HCT116 (cell line): ENCODE results near the gene PCDHGB4. TPM values are rescaled to one million over a fixed set of nuclear protein-coding genes. Genes with fewer than 3 reads are reported as not detected.

Source experiments
- ATAC-seq: fragments of 200-7000 bp; cut with Tn5 transposase; 2 replicates; pipeline ENCODE4 v1.9.1; 2020; ENCODE audit warnings: mild to moderate bottlenecking, moderate library complexity
- BruUV-seq: library from RNA; stranded (reverse); fragments of 400-500 nt; replicated peaks from 2 replicates; lab custom pipeline; 2021; lab: Mats Ljungman, UMichigan
- CTCF ChIA-PET: fragments of 300-600 bp; sonication (Branson Sonifier 250); formaldehyde crosslinking; loops from one replicate; lab custom pipeline; 2021; ENCODE audit warnings: antibody characterized with exemption; lab: Charles Lee
- POLR2A ChIA-PET: fragments of 300-600, 350-600 bp; sonication (Branson Sonifier 250); formaldehyde crosslinking; loops from one replicate; lab custom pipeline; 2021; ENCODE audit warnings: antibody characterized with exemption; lab: Charles Lee
- RAD21 ChIA-PET, 2 experiments: fragments of 300-600 bp; sonication (Branson Sonifier 250); formaldehyde crosslinking; loops; one replicate each; lab custom pipeline; 2023; ENCODE audit warnings: low total read pairs in 2 of 2; ENCODE audit not compliant: uncharacterized antibody in 2 of 2, unreplicated experiment in 2 of 2, low non-redundant PET in 1 of 2; lab: Charles Lee
- DNase-seq: peaks from one replicate; pipeline ENCODE4 v3.0.0-alpha.2; 2010; ENCODE audit warnings: low read depth, low spot score
- H2AFZ ChIP-seq: fragments of 200-600 bp; shearing (Covaris generic), sonication (generic); 2 replicates; pipeline ENCODE4 v1.6.1; 2017; ENCODE audit warnings: low read depth, mixed run types, mixed read lengths, antibody characterized with exemption, low read length; ENCODE audit not compliant: poor library complexity, severe bottlenecking
- H3K27ac ChIP-seq: 2 replicates; pipeline ENCODE4 v1.5.1; 2012; ENCODE audit warnings: low read depth, low read length
- H3K27me3 ChIP-seq: fragments of 200-600 bp; sonication (generic); 2 replicates; pipeline ENCODE4 v1.6.1; 2016; ENCODE audit warnings: mixed run types, low read length, mixed read lengths; ENCODE audit not compliant: insufficient read depth
- H3K36me3 ChIP-seq, 2 experiments: fragments of 200-500 bp in 1 of 2; fragments of 200-600 bp in 1 of 2; sonication (Bioruptor generic) in 1 of 2; sonication (generic) in 1 of 2; 2 replicates each; pipeline versions ENCODE4 v1.5.1 to v1.6.1; 2014 to 2016; ENCODE audit warnings: low read length in 2 of 2, inconsistent platforms in 1 of 2, mixed read lengths in 1 of 2, mixed run types in 1 of 2; ENCODE audit not compliant: insufficient read depth in 2 of 2, control insufficient read depth in 1 of 2
- H3K4me1 ChIP-seq, 2 experiments: fragments of 200-600 bp in 1 of 2; sonication (generic) in 1 of 2; 2 replicates each; pipeline versions ENCODE4 v1.5.1 to v1.6.1; 2012 to 2017; ENCODE audit warnings: low read length in 2 of 2, inconsistent platforms in 1 of 2, mild to moderate bottlenecking in 1 of 2, mixed read lengths in 1 of 2, mixed run types in 1 of 2, moderate library complexity in 1 of 2; ENCODE audit not compliant: insufficient read depth in 2 of 2, control insufficient read depth in 1 of 2
- H3K4me2 ChIP-seq: fragments of 200-600 bp; sonication (generic); 2 replicates; pipeline ENCODE4 v1.6.1; 2017; ENCODE audit warnings: mixed run types, low read length, mixed read lengths
- H3K4me3 ChIP-seq, 2 experiments: fragments of 200-600 bp in 1 of 2; sonication (generic) in 1 of 2; replicated peaks in 1 of 2; 2 replicates each; pipeline ENCODE4 v1.5.1; 2011 to 2016; ENCODE audit warnings: low read length in 2 of 2, control low read depth in 1 of 2, low read depth in 1 of 2, mild to moderate bottlenecking in 1 of 2, mixed read lengths in 1 of 2, mixed run types in 1 of 2
- H3K79me2 ChIP-seq: fragments of 200-600 bp; sonication (generic); 2 replicates; pipeline ENCODE4 v1.6.1; 2017; ENCODE audit warnings: mild to moderate bottlenecking, mixed run types, low read length, moderate library complexity, mixed read lengths; ENCODE audit not compliant: insufficient read depth
- H3K9ac ChIP-seq: fragments of 200-600 bp; sonication (generic); 2 replicates; pipeline ENCODE4 v1.6.1; 2016; ENCODE audit warnings: low read length, mixed read lengths
- H3K9me2 ChIP-seq: fragments of 200-600 bp; sonication (generic), shearing (Covaris generic); 2 replicates; pipeline ENCODE4 v1.6.1; 2017; ENCODE audit warnings: mixed run types, mild to moderate bottlenecking, moderate library complexity; ENCODE audit not compliant: insufficient read depth
- H3K9me3 ChIP-seq, 2 experiments: fragments of 200-500 bp in 1 of 2; fragments of 200-600 bp in 1 of 2; sonication (Bioruptor generic) in 1 of 2; sonication (generic) in 1 of 2; 2 replicates each; pipeline ENCODE4 v1.6.1; 2014 to 2017; ENCODE audit warnings: low read length in 2 of 2, mixed read lengths in 2 of 2, inconsistent platforms in 1 of 2, low read depth in 1 of 2, mild to moderate bottlenecking in 1 of 2, mixed run types in 1 of 2, moderate library complexity in 1 of 2; ENCODE audit not compliant: control insufficient read depth in 1 of 2, insufficient read depth in 1 of 2
- H4K20me1 ChIP-seq: fragments of 200-600 bp; sonication (generic), shearing (Covaris generic); 2 replicates; pipeline ENCODE4 v1.6.1; 2017; ENCODE audit warnings: mixed run types, mild to moderate bottlenecking, moderate library complexity; ENCODE audit not compliant: insufficient read depth
- ATF3 ChIP-seq: IDR thresholded peaks from 2 replicates; pipeline ENCODE4 v1.6.1; 2012
- CBX3 ChIP-seq: IDR thresholded peaks from 2 replicates; pipeline ENCODE4 v1.6.1; 2012; ENCODE audit warnings: low read depth
- CEBPB ChIP-seq: IDR thresholded peaks from 2 replicates; pipeline ENCODE4 v1.6.1; 2012; ENCODE audit warnings: low read depth
- EGR1 ChIP-seq: IDR thresholded peaks from 2 replicates; pipeline ENCODE4 v1.6.1; 2012; ENCODE audit warnings: low read depth
- ELF1 ChIP-seq: IDR thresholded peaks from 2 replicates; pipeline ENCODE4 v1.6.1; 2012; ENCODE audit warnings: low read depth, borderline replicate concordance
- EZH2 ChIP-seq: fragments of 200-600 bp; sonication (generic); IDR thresholded peaks from 2 replicates; pipeline ENCODE4 v1.6.1; 2017; ENCODE audit warnings: antibody characterized with exemption, mixed run types
- EZH2phosphoT487 ChIP-seq: fragments of 200-600 bp; IDR thresholded peaks from 2 replicates; pipeline ENCODE4 v1.6.1; 2018; ENCODE audit warnings: antibody characterized with exemption, borderline replicate concordance
- FOSL1 ChIP-seq: IDR thresholded peaks from 2 replicates; pipeline ENCODE4 v1.6.1; 2012; ENCODE audit warnings: low read depth
- JUND ChIP-seq: IDR thresholded peaks from 2 replicates; pipeline ENCODE4 v1.6.1; 2012
- POLR2A ChIP-seq: IDR thresholded peaks from 2 replicates; pipeline ENCODE4 v1.7.0; 2011; ENCODE audit warnings: borderline replicate concordance; ENCODE audit not compliant: insufficient read depth, insufficient read length; ENCODE audit errors: extremely low read depth
- POLR2AphosphoS5 ChIP-seq: IDR thresholded peaks from 2 replicates; pipeline ENCODE4 v1.6.1; 2011; ENCODE audit warnings: mild to moderate bottlenecking, low read depth, low read length, moderate library complexity
- RAD21 ChIP-seq: IDR thresholded peaks from 2 replicates; pipeline ENCODE4 v1.6.1; 2012; ENCODE audit warnings: low read depth, mild to moderate bottlenecking
- SIN3A ChIP-seq: IDR thresholded peaks from 2 replicates; pipeline ENCODE4 v1.6.1; 2012; ENCODE audit warnings: low read depth
- SP1 ChIP-seq: IDR thresholded peaks from 2 replicates; pipeline ENCODE4 v1.6.1; 2012; ENCODE audit warnings: low read depth
- SRF ChIP-seq: IDR thresholded peaks from 2 replicates; pipeline ENCODE4 v1.6.1; 2012; ENCODE audit warnings: low read depth
- TCF7L2 ChIP-seq: IDR thresholded peaks from 2 replicates; pipeline ENCODE4 v1.7.0; 2011; ENCODE audit warnings: borderline replicate concordance, inconsistent platforms; ENCODE audit not compliant: insufficient read depth, insufficient read length; ENCODE audit errors: extremely low read depth
- YY1 ChIP-seq: IDR thresholded peaks from 2 replicates; pipeline ENCODE4 v1.6.1; 2011; ENCODE audit warnings: low read length, low read depth, moderate library complexity, mild to moderate bottlenecking; ENCODE audit not compliant: insufficient replicate concordance; ENCODE audit errors: extremely low read depth
- intact Hi-C: fragments of 100-400 bp; cut with micrococcal nuclease; formaldehyde crosslinking; loops from 2 replicates; pipeline ENCODE4 v1.10.0; 2022
- total RNA-seq: library from RNA; stranded (reverse); gene quantifications from one replicate; pipeline ENCODE4 v1.2.1, GENCODE V29; 2021; ENCODE audit not compliant: unreplicated experiment
- TF ChIP-seq, protein P1 (sequence below), 3 experiments: fragments of 200-600 bp in 1 of 3; sonication (generic) in 1 of 3; IDR thresholded peaks in 2 of 3; conservative IDR thresholded peaks in 1 of 3; 2 replicates each; pipeline ENCODE4 v1.5.1; 2012 to 2017; ENCODE audit warnings: low read depth in 2 of 3, low read length in 2 of 3, antibody characterized with exemption in 1 of 3, borderline replicate concordance in 1 of 3, control low read depth in 1 of 3, mild to moderate bottlenecking in 1 of 3, mixed read lengths in 1 of 3, mixed run types in 1 of 3, moderate library complexity in 1 of 3; ENCODE audit not compliant: insufficient read depth in 1 of 3
- TF ChIP-seq, protein P2 (sequence below): IDR thresholded peaks from 2 replicates; pipeline ENCODE4 v1.6.1; 2011; ENCODE audit warnings: mild to moderate bottlenecking, low read length, moderate library complexity; ENCODE audit not compliant: insufficient replicate concordance; ENCODE audit errors: extremely low read depth

PCDHGB4 gene
- total RNA-seq, 1 experiment from 2014 or later: not detected

DNA sequence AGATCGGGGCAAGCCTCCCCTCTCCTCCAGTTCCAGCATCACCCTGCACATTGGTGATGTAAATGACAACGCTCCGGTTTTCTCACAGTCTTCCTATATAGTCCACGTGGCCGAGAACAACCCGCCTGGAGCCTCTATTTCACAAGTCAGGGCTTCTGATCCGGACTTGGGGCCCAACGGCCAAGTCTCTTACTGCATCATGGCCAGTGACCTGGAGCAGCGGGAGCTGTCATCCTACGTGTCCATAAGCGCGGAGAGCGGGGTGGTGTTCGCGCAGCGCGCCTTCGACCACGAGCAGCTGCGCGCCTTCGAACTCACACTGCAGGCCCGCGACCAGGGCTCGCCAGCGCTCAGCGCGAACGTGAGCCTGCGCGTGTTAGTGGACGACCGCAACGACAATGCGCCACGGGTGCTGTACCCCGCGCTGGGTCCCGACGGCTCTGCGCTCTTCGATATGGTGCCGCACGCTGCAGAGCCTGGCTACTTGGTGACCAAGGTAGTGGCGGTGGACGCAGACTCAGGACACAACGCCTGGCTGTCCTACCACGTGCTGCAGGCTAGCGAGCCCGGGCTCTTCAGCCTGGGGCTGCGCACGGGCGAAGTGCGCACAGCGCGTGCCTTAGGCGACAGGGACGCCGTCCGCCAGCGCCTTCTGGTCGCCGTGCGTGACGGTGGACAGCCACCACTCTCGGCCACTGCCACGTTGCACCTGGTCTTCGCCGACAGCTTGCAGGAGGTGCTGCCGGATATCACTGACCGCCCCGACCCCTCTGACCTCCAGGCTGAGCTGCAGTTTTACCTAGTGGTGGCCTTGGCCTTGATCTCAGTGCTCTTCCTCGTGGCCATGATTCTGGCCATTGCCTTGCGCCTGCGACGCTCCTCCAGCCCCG lies 1.9 kb downstream of the PCDHGB4 start:
- Histone ChIP-seq H3K27ac (no peak overlapping the region), H3K4me2 (no peak overlapping the region), H2AFZ (no peak overlapping the region), H3K79me2 (no peaks in the 10 kb centered on the region), H3K4me3 (no peak overlapping the region), H3K9ac (no peak overlapping the region), H3K9me3 (no peaks in the 10 kb centered on the region; a peak in 1 of 4 replicates), H3K36me3 (no peaks in the 10 kb centered on the region), H3K27me3 (no peaks in the 10 kb centered on the region), H3K4me1 (no peaks in the 10 kb centered on the region), H4K20me1 (no peaks in the 10 kb centered on the region), H3K9me2 (no peaks in the 10 kb centered on the region)
- ChIA-PET CTCF (no interaction called here), RAD21 (no interaction called here), POLR2A (no interaction called here)
- DNase-seq: no peak
- no peak for ATAC-seq
- no peak for TF ChIP-seq CBX3
- TF ChIP-seq JUND: no peak
- TF ChIP-seq ATF3: no peak
- no peak for TF ChIP-seq EGR1
- no peak for TF ChIP-seq RAD21
- no peak for TF ChIP-seq YY1
- TF ChIP-seq ELF1: no peak
- no peak for TF ChIP-seq SIN3A
- TF ChIP-seq, protein P1, sequence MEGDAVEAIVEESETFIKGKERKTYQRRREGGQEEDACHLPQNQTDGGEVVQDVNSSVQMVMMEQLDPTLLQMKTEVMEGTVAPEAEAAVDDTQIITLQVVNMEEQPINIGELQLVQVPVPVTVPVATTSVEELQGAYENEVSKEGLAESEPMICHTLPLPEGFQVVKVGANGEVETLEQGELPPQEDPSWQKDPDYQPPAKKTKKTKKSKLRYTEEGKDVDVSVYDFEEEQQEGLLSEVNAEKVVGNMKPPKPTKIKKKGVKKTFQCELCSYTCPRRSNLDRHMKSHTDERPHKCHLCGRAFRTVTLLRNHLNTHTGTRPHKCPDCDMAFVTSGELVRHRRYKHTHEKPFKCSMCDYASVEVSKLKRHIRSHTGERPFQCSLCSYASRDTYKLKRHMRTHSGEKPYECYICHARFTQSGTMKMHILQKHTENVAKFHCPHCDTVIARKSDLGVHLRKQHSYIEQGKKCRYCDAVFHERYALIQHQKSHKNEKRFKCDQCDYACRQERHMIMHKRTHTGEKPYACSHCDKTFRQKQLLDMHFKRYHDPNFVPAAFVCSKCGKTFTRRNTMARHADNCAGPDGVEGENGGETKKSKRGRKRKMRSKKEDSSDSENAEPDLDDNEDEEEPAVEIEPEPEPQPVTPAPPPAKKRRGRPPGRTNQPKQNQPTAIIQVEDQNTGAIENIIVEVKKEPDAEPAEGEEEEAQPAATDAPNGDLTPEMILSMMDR (IDR thresholded peaks at IDR 0.05 in 2 of 3, conservative IDR thresholded peaks at IDR 0.05 in 1 of 3; ENCODE audit: borderline replicate concordance in 1 of 3, insufficient read depth in 1 of 3, low read depth in 2 of 3, low read length in 2 of 3): no peak
- TF ChIP-seq, protein P2, sequence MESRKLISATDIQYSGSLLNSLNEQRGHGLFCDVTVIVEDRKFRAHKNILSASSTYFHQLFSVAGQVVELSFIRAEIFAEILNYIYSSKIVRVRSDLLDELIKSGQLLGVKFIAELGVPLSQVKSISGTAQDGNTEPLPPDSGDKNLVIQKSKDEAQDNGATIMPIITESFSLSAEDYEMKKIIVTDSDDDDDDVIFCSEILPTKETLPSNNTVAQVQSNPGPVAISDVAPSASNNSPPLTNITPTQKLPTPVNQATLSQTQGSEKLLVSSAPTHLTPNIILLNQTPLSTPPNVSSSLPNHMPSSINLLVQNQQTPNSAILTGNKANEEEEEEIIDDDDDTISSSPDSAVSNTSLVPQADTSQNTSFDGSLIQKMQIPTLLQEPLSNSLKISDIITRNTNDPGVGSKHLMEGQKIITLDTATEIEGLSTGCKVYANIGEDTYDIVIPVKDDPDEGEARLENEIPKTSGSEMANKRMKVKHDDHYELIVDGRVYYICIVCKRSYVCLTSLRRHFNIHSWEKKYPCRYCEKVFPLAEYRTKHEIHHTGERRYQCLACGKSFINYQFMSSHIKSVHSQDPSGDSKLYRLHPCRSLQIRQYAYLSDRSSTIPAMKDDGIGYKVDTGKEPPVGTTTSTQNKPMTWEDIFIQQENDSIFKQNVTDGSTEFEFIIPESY: no peak
- TF ChIP-seq POLR2A: no peak
- no peak for TF ChIP-seq EZH2
- TF ChIP-seq SP1: no peak
- no peak for TF ChIP-seq SRF
- no peak for TF ChIP-seq EZH2phosphoT487
- no peak for TF ChIP-seq FOSL1
- TF ChIP-seq CEBPB: no peak
- no peak for TF ChIP-seq TCF7L2
- no peak for TF ChIP-seq POLR2AphosphoS5
- intact Hi-C loops: no loop called here
- BruUV-seq: no TSS peak
